NCI-H1436 (cell line): Measurements from ENCODE around the gene TRUB2.
A peak's percentile ranks its signal among the peaks of the same experiment; 100 is the strongest.

Experiments used
- DNase-seq: peaks from one replicate; lab custom pipeline; 2025; lab: John Stamatoyannopoulos, UW

The TRUB2 gene, protein sequence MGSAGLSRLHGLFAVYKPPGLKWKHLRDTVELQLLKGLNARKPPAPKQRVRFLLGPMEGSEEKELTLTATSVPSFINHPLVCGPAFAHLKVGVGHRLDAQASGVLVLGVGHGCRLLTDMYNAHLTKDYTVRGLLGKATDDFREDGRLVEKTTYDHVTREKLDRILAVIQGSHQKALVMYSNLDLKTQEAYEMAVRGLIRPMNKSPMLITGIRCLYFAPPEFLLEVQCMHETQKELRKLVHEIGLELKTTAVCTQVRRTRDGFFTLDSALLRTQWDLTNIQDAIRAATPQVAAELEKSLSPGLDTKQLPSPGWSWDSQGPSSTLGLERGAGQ

DNA sequence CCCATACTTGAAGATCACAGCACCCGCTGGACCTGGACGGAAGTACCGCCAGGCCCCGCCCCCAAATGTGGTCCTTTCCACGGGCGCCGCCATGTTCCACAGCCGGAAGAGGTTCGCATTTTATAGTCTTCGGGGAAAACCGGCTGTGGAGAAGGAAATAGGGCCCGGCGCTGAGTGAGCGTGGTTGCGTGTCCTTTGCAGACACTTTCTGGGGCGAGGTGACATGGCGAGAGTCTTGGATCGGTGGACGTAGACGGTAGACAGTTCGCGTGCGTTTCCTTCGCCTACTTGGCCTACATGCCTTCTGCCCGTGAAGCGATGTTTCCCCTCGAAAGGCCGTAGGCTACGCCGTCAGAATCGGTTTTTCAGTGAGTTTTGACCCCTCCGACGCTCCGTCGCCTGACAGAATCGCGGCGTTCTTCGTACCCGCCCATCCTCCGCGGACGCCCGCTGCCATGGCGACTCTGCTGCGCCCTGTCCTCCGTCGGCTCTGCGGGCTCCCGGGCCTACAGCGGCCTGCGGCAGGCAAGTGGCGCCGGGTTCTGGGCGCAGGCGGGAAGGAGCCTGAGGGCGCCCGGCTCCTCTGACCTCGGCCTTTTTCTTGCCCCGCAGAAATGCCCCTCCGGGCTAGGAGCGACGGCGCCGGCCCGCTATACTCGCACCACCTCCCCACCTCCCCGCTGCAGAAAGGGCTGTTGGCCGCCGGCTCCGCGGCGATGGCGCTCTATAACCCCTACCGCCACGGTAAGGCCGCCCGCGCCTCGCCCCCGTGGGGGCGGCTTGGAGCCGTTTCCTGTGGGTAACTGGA is at the start of gene TRUB2, which contains the start of gene COQ4:
Gene TRUB2, minus strand, starts transcription at position 44 of the 808 bp plus-strand sequence. Its CDS starts 39 bp downstream, at position 5.
Gene COQ4, plus strand, starts transcription at position 436 of the 808 bp plus-strand sequence. Its CDS starts 20 bp downstream, at position 456.
- peak; percentile 92 for DNase-seq

DNA sequence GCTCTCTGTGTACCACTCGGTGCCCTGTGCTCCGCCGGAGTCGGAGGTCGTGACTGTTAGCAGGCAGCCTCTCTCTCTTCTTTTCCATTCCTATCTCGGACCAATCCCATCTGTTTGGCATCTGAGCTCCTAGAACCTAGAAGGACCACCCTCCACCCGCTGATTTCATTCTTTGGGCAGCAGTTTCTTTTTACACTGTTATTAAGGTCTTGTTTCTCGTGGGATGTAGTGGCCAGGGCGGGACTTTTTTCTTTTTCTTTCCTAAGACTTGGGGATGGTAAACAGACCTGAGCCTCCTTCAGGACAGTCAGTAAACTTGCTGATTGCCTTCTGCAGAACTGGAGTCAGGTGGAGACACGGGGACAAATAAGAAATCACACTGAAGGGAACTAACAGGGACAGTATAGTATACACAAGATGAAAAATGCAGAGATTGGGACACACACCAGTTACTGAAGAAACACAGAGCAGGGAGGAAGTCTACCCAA is 49.4 kb upstream of the TRUB2 start:
- no peak for DNase-seq

DNA sequence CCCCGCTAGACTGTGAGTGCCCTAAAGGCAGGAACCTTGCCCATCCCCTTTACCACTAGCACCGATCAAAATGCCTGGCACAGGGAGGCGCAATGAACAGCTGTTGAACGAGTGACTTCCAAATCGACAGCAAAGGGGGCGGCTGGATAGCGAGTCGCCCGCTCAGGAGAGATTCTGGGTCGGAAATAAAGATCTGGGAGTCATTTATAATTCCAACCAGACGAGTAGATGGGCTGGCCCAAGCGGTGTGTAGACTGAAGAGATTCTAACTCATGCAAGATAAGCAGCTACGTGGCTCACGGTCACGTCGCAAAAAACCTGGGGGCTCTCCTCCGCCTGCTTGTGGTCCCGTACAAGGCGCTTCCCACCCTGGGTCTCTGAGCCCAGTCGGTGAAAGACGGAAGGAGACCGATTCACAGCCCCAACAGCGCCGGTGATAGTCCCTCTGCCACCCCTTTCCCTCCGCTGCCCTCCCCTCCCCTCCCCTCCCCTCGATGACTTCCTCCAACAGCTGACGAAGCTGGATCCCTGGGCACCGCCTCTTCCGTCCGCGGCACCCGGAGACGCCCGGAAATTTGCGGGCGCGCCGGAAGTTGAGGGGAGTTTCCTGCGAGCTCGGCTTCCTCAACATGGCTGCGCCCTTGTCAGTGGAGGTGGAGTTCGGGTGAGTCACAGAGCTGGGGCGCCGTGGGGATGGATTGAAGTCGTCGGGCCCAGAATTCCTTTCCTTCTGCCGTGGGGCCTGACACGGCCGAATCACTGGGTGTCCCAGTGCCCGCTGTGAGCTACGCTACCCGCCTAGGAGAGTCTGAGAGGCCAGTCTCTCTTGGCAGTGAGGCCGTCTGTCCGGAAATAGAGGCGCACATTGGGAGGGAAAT is 48.7 kb upstream of the TRUB2 start, which contains the start of gene URM1:
Gene URM1, plus strand, starts transcription at position 623 of the 878 bp plus-strand sequence. Its CDS starts 7 bp downstream, at position 630.
- DNase-seq = peak; percentile 92

DNA sequence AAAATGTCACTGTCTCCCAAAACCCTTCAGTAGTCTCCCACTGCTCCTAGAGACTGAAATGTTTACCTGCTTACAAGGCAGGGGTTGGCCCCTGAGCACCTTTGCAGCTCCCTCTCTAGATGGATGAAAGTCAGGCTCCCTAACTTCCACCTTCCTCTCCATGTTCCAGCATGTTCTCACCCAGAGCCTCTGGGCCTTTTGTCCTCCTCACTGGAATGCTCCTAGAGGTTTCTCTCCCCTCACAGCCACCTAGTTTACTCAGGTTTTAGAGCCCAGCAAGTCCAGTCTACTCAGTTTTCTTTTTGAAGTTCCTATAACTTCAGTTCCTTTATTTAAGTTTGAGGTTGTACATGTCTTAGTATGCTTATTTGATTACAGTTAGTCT is 48.1 kb upstream of the TRUB2 start:
- no peak for DNase-seq

DNA sequence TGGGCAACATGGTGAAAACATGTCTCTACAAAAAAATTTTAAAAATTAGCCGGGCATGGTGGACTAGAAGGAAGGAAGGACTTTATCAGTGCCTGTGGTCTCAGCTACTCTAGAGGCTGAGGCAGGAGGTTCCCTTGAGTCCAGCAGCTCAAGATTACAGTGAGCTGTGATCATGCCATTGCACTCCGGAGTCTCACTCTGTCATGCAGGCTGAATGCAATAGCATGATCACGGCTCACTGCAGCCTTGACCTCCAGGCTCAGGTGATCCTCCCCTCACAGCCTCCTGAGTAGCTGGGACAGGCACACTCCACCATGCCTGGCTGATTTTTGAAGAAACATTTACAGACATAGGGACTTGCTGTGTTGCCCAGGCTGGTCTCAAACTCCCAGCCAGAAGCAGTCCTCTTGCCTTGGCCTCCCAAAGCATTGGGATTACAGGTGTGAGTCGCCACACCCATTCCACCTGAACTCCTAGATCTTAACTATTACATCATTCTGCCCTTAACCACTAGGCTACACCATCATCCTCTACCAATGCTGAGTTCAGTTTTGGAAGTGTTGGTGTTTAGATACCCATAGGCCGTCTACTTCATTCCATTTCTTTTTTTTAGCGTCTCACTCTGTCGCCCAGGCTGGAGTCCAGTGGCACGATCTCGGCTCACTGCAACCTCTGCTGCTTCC is 46.9 kb upstream of the TRUB2 start:
- no peak for DNase-seq

DNA sequence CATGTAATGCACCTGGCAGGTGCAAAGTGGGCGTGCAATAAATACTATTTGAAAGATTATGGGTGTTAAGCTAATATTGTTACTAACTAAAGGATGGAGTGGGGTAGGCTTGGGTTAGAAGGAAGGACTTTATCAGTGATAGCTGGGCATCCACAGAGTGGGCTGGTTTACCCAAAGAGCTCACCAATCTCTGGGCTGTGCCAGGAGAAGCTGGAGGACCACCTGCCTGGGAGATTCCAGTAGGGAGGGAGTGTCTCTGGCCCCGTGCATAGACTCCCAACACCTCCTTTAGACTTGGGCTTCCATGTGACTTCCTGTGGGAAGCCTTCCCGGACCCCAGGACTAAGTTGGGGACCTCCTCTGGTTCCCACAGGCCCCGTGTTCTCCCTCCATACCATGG is 43.3 kb upstream of the TRUB2 start:
- no peak for DNase-seq

DNA sequence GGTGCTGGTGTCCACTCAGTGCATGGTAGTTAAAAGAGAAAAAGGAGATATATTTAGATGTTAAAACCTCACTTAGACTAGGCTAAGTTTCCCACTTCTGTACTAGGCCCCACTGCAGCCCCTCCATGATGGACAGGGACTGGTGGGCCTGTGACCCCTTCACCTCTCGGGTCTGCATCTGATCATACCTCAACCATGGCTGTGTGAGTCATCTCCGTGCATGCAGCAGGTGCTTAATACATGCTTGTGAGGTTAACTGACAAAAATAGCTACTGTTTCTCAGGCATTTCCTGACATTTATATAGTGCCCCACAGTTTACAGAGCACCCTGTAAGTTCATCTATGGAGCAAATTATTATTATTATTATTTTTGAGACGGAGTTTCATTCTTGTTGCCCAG is 40.5 kb upstream of the TRUB2 start:
- DNase-seq = no peak

DNA sequence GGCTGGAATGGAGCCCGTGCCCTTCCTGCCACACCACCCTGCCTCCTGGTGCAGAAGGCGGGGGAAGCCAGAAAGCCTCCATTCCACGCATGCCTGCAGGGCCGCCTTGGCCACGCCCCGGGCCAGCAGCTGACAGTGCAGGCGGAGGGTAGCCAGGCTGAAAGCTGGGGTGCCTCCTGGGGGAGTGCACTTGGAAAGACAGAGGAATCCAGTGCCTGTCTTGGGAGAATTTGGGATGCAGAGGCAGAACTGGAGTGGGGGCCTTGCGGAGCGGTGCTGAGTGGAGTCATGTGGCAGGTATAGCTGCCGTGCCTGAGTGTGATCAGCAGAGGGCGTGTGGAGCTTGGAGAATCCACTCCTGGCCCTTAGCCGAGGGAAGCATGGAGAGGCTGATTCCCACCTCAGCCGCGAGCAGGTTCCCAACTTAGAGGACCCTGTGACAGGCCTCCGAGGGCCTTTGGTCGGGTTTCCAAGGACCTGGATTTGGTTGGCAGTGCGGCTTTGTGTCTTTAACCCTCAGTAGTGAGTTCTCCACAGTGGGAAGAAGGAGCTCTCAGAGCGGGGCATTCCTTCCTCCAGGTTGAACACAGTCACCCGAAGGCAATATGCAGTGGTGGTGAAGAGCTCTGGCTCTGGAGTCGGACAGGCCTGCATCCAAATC is 39.9 kb upstream of the TRUB2 start:
- peak; percentile 74 for DNase-seq

DNA sequence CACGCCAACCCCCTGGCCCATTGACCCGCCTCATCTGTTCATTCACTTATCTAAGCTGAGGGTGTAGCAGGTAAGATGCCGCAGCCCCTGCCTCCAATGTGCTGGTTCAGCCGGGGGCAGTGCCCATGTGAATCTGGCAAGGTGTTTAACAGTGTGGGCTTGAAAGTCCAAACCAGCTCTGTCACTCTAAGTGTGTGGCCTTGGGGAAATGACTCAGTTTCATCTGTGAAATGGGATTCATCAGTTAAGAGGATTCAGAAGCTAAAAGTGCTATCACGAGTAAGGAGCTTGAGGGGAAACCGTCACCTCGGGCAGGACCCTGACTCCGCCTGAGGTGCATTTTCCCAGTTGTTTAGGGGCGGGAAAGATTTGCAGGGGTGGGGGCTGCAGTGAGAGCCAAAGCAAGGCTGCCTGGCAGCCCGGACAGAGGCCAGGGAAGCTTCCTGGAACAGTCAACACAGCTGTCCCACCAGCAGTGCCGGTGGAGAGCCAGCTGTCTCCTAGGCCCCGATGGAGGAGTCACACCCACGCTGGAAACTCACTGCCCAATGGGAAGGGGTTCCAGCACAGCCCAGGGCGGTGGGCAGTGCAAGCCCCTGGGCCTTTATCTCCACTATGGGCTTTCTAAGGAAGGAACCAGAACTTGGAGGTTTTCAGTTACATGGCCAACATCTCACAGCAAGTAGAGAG is 39.2 kb upstream of the TRUB2 start:
- no peak for DNase-seq

DNA sequence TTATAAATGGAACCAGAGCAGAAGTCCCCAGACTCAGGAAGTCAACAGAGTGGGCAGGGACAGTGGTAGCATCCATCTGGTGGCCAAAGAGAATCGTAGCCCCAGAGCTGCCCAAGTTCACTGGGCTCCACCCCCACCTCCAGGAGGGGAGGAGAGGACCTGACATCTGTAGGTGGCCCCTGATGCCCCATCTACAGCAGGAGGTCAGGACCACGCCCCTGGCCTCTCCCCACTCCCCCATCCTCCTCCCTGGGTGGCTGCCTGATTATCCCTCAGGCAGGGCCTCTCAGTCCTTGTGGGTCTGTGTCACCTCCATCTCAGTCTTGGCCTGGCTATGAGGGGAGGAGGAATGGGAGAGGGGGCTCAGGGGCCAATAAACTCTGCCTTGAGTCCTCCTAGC is 38.6 kb upstream of the TRUB2 start:
- DNase-seq = no peak

DNA sequence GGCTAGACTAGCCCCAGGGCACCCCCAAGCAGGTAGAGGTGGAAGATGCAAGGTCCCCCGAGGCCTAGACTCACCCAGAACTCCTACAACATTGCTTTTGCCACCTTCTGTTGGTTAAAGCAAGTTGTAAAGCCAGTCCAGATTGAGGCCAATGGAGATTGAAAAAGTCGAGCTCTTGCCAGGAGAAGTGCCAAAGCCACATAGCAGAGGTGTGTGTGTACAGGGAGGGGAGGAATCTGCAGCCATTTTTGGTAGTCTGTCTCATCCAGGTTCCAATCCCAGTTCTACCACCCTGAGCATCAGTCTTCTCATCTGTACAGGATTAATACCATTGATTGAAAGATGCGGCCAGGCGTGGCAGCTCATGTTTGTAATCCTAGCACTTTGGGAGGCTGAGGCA is 36.6 kb upstream of the TRUB2 start:
- DNase-seq = no peak

DNA sequence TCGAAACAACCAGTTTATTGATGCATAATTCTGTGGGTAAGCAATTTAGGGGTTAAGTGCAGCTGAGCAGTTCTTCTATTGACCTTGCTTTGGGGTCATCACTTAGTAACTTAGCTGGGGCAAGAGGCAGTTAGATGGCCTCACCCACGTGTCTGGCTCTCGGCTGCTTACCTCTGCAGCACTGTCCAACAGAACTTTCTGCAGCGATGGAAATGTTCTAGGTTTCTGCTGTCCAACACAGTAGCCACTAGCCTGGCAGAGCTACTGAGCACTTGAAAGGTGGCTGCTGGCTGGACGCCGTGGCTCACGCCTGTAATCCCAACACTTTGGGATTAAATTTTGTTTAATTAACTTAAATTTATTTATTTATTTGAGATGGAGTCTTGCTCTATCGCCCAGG is 35.8 kb upstream of the TRUB2 start:
- no peak for DNase-seq

DNA sequence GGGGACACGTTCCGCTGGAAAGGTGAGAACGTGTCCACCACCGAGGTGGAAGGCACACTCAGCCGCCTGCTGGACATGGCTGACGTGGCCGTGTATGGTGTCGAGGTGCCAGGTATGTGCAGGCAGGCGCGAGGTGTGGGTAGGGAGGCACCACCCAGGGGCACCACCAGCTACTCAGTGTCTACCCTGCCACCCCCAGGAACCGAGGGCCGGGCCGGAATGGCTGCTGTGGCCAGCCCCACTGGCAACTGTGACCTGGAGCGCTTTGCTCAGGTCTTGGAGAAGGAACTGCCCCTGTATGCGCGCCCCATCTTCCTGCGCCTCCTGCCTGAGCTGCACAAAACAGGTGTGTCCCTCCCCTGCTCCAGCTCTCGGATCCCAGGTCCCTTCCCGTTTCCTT is 33.2 kb upstream of the TRUB2 start:
- DNase-seq = no peak

DNA sequence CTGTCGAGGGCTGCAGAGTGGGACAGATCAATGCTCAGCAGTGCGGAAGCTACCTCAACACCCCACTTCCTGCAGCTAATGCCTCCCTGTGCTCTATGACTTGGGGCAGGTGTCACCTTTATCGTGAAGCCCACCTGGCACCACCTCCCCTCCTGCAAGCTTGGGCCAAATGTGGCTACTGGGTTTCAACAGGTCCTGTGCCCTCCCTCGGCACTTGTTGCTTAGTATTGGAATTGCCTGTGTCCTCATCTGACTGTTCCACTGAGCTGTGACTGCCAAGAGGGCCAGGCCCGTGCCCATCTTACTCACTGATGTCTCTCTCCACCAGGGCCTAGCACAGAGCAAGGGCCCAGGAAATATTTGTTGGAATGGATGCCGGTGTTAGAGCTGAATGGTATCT is 27.5 kb upstream of the TRUB2 start:
- DNase-seq = no peak

DNA sequence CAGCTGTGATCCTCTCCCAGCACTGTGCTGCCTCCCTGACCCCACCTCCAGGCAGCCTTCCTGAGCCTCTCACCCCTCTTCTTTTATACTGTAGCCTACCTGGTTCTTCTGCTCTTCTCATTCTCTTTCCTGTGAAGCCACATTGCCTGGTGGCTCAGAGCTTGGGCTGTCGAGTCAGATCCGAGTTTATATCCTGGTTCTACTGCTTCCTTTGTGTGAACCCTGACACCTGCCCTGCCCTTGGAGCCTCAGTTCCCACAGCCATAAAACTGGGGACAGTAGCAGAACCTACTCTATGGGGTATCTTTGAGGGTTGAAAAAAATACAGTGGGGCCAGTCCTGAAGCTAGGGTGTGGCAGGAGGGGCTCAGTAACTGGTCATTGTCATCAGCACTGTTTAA is 26.9 kb upstream of the TRUB2 start:
- DNase-seq = no peak

DNA sequence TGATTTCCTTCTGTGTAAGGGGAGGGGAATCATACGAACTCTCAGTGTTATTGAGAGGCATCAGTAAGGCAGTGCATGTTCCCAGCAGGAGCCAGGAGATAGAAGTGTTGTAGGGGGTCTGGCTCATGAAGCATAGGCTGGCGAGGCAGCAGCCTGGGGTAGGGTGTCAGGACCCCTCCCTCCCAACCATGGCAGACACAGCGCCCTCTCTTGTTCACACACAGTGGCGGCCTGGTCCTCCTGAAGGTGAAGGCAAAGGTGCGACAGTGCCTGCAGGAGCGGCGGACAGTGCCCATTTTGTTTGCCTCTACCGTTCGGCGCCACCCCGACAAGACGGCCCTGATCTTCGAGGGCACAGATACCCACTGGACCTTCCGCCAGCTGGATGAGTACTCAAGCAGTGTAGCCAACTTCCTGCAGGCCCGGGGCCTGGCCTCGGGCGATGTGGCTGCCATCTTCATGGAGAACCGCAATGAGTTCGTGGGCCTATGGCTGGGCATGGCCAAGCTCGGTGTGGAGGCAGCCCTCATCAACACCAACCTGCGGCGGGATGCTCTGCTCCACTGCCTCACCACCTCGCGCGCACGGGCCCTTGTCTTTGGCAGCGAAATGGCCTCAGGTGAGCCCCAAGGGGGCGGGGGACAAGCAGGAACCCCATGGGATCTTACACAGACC is 22.8 kb upstream of the TRUB2 start:
- no peak for DNase-seq

DNA sequence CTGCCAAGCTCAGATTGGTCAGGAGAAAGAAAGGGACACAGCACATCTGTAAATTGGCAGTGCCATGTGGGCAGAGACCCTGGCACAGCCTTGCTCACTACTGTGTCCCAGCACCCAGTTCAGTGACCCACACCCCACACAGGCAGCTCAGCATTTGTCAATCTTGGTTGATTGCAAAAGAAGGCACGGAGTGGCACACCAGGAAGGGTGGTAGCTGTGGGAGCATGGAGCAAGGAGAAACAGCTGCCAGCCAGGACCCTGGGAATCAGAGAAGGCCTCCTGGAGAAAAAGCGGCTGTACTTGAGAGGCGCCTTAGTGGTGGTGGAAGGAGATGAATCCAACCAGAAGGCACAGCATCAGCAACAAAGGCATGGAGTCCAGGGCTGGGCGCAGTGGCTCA is 21.6 kb upstream of the TRUB2 start:
- no peak for DNase-seq

DNA sequence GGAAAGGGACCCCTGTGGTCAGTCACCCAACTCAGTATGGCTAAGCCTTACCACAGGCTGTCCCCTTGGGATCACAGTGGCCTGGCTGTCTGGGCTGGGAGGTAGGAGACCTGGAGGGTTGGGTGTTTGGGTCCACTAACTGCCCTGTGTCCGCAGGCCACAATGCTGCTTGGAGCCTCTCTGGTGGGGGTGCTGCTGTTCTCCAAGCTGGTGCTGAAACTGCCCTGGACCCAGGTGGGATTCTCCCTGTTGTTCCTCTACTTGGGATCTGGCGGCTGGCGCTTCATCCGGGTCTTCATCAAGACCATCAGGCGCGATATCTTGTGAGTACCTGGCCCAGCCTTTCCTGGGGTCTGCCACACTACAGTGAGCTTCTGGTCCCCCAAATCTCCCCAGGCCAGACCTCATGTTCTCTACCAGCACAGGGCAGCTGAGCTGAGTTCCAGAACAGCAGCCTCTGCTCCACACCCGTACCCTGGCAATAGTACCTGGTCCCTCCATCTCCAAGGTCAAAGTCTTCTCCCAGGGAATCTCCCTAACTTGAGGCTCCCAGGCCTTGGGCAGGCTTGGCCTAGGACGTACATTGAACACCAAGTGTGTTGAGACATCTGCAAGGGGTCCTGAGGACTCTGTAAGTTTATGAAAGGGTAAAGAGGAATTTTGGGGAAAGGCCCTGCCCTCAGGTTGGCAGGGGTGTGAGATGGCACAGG is 20.9 kb upstream of the TRUB2 start:
- DNase-seq = no peak

DNA sequence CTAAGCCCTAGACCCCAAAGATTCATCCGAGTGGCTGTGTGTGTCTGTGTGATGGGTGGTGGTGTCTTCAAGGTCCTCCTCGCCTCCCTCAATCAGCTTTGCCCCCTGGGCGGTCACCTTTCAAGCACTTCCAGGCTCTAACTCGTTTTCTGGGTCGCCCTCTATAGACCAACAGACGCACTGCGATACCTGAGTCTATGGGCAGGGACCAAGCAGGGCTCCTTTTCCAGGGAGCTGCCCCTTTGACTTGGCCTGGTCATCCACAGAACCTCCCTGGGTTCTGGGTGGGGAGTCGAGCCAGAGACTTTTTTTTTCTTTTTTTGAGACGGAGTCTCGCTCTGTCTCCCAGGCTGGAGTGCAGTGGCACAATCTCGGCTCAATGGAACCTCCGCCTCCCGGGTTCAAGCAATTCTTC is 19.2 kb upstream of the TRUB2 start:
- peak; percentile 54 for DNase-seq
